Fibroblast of mammary gland (primary cell): Measurements from ENCODE around the gene PRLR.

Experiments
- DNase-seq: peaks from one replicate; pipeline ENCODE4 v3.0.0-alpha.2; 2010; ENCODE audit warnings: low read depth
- H3K4me3 ChIP-seq: 2 replicates; pipeline ENCODE4 v1.5.1; 2011; ENCODE audit warnings: low read depth, mild to moderate bottlenecking, low read length, moderate library complexity; ENCODE audit not compliant: control insufficient read depth
- TF ChIP-seq, protein P1 (sequence below): conservative IDR thresholded peaks from 2 replicates; pipeline ENCODE4 v1.5.1; 2011; ENCODE audit warnings: low read depth, low read length, inconsistent platforms; ENCODE audit not compliant: control insufficient read depth, insufficient read depth

PRLR gene

DNA sequence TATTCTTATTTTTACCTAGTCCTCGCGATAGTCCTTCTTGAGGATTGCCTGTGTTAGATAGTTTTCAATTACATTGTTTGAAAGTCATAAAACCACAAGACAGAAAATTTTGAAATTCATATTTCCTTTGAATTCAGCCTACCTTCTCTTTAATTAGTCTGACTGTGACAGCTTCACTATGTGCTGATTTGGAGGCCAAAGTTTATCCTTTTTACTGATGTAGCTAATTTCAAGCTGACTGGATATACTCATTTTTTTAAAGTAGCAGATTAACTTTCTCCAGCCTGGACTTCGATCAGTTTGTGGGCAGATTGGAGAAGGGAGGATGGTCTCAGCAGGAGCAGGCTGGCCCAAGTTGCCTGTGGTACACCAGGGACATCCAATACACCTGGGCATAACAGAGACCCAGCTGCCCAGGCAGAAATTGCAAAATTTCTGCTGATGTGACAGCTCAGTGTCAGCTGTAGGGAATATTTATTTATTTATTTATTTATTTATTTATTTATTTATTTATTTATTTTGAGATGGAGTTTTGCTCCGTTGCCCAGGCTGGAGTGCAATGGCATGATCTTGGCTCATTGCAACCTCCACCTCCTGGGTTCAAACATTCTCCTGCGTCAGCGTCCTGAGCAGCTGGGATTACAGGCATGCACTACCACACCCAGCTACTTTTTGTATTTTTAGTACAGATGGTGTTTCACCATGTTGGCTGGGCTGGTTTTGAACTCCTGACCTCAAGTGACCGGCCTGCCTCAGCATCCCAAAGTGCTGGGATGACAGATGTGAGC is 206.7 kb downstream of the PRLR start:
- TF ChIP-seq, protein P1, sequence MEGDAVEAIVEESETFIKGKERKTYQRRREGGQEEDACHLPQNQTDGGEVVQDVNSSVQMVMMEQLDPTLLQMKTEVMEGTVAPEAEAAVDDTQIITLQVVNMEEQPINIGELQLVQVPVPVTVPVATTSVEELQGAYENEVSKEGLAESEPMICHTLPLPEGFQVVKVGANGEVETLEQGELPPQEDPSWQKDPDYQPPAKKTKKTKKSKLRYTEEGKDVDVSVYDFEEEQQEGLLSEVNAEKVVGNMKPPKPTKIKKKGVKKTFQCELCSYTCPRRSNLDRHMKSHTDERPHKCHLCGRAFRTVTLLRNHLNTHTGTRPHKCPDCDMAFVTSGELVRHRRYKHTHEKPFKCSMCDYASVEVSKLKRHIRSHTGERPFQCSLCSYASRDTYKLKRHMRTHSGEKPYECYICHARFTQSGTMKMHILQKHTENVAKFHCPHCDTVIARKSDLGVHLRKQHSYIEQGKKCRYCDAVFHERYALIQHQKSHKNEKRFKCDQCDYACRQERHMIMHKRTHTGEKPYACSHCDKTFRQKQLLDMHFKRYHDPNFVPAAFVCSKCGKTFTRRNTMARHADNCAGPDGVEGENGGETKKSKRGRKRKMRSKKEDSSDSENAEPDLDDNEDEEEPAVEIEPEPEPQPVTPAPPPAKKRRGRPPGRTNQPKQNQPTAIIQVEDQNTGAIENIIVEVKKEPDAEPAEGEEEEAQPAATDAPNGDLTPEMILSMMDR, result no peak
- DNase-seq, result no peak
- no peak overlapping the region for H3K4me3 ChIP-seq

DNA sequence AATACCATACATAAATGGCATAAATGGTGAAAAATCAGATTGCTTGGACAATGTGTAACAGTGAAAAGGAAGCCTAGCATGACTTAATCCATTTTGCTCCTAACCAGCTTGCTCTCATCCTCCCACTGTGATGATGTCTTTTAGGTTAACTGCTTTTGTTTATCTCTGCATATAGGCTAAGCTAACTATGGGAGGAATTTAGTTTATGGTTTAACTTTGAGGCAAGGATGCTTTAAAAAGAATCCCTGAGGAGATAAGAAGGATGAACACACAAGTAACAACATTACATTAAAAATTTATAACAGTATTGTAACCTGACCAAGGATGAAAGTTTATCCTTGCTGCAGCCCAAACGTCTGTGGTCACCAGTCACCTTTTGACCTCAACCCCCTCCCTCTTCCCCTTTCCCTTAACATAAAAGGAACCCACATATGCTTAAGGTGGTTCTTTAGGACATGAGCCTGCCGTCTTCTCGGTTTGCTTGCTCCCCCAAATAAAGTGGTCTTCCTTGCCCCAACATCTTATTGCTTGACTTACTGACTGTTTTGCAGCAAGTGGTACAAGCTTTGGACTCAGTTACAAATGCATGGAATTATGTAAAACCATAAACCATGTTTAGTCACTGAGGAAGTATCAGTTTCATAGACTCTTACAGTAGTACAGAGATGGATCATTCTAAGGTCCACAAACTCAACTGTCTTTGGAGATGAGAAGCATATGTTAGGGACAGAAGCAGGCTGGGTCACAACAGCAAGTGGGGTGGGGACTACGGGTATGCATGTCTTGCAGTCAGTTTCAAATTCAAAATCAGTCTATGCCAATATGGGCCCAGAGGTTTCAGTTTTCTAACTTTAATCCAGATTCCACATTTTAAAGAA is 213.9 kb downstream of the PRLR start:
- DNase-seq, result no peak
- no peak overlapping the region for H3K4me3 ChIP-seq
- TF ChIP-seq, protein P1, result no peak

DNA sequence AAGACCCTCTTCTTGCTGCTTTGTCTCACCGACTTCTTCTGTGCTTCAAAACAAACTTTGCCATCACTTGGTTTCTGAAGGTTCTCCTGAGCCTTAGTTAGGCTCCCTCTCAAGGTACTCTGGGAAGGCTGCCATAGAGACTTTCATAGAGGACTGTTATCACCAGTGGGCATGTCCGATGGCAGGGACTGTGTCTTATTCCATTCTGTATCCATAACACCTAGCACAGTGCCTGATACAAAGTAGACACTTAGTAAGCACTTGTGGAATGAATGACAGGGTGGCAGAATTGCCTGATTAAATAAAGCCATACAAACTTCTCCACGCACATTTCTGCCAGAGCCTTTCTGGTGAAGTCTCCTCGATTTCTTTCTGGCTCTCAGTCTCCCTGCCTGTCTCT is 215.2 kb downstream of the PRLR start:
- H3K4me3 ChIP-seq, result no peak overlapping the region
- TF ChIP-seq, protein P1, result no peak
- DNase-seq, result no peak

DNA sequence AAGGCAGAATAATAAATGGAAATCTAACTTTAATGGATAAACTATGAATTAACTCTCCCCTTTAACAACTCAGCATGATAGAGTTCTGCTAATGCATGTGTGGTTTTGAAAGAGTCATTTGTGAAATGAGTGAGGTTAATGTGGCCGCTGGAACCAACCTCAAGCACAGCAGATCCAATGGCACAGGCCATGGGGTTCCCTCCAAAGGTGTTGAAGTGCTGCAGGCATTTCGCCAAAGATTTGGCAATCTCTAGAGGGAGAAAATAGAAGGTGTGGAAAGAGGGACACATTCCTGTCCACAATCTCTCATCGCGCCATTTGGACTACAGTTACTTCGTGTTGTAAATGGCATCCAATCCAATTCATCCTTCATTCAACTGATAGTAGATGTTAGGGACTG is 217.5 kb downstream of the PRLR start:
- no peak for DNase-seq
- TF ChIP-seq, protein P1, result no peak
- H3K4me3 ChIP-seq, result no peak overlapping the region

DNA sequence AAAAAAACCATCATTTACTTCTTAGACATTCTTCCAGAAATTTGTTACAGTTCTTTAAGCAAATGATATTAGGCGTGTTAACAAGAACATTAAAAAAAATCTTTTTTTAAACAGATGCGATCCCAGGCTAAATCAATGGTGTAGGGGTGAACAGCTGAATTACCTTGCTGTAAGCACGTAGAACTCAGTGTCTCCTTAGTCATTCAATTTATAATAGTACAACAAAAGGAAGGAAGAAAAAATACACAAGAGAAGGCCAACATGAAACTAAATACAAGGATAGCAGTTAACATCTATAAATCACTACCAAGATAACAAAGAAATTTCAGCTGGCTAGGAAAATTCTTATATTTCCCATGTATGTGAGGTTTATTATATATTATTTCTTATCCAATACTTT is 217.9 kb downstream of the PRLR start:
- TF ChIP-seq, protein P1, result no peak
- no peak overlapping the region for H3K4me3 ChIP-seq
- no peak for DNase-seq

DNA sequence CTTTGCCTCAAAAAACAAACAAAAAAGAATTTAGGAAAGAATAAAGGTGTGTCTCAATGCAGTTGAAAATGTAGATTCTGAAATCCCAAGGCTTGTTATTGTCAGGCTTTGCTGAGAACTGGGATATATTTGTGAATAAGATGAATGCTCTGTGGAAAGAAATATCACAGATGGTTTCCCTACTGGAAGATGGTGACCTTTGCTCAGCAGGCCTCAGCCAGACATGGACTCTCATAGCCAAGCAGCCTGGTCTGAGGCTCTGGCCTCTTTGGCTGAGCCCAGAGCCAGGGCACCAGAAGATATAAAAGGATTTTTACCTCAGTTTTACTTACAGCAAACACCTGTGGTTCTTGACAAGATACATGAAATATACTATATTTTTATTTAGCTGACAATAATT is 219.6 kb downstream of the PRLR start:
- no peak overlapping the region for H3K4me3 ChIP-seq
- TF ChIP-seq, protein P1, result no peak
- DNase-seq, result no peak
